Coronary artery (tissue), 2 donors: ENCODE data around the gene MRPS23.

ENCODE experiments used
- DNase-seq: peaks from one replicate; pipeline ENCODE4 v3.0.0-alpha.2; 2017; ENCODE audit warnings: low spot score
- H3K27ac ChIP-seq, 2 donors: fragments of 200-600 bp; sonication (generic); one replicate each; pipeline ENCODE4 v1.5.1; 2016 to 2019
- H3K4me3 ChIP-seq: fragments of 200-600 bp; sonication (generic); 2 replicates; pipeline ENCODE4 v1.5.1; 2016; ENCODE audit warnings: mild to moderate bottlenecking, moderate library complexity
- CTCF ChIP-seq: fragments of 200-600 bp; sonication (generic); IDR thresholded peaks from one replicate; pipeline ENCODE4 v1.5.1; 2019; ENCODE audit warnings: antibody characterized with exemption

Gene MRPS23

GRCh38 chr17:57809879-57810278 lies 40.0 kb downstream of the MRPS23 start:
- Histone ChIP-seq H3K27ac (no peak overlapping the region), H3K4me3 (no peak overlapping the region)
- DNase-seq = no peak
- no peak for TF ChIP-seq CTCF

DNA sequence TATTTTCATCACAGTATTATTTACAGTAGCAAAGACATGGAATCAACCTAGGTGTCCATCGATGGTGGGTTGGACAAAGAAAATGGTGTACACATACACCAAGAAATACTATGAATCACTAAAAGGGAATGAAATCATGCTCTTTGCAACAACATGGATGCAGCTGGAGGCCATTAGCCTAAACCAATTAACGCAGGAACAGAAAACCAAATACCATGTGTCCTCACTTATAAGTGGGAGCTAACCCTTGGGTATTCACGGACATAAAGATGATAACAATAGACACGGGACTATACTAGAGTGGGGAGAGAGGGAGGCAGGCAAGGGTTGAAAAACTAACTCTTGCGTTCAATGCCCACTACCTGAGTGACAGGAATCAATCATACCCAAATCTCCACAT lies 41.0 kb downstream of the MRPS23 start:
- DNase-seq = no peak
- H3K4me3 ChIP-seq = no peak overlapping the region
- TF ChIP-seq CTCF = no peak

DNA sequence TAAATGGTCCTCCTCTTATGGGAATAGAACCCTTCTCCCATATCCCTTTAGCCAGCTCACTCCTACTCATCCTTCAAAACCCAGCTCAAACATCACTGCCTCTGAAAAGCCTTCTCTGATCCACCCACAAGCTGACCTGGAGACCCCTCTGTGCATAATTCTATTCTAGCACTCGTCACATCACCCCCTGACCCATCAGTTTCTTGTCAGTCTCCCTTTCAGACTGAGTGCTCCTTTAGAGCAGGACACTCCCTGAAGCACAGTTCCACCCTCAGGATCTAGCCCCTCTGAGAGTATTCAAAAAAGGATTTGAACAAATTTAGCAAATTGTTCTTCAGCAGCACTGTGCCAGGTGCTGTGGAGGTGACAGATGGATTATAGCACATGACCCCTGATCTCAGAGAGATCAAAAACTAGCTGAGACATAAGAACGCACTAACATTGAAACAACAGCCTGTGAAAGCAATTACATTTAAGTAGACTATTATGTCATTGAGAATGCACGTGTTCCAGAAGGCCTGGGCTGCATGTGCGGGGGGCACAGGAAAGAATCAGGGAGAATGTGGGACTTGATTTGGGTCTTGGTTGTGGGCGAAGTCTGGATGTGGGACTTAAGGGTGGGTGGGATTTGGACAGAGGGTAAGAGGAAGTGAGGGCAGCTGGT lies 43.5 kb downstream of the MRPS23 start:
- no peak for TF ChIP-seq CTCF
- Histone ChIP-seq H3K4me3 (no peak overlapping the region), H3K27ac (no peak overlapping the region)
- DNase-seq = no peak

More for the DNA sequence above, 41.0 kb downstream of the MRPS23 start:
- no peak overlapping the region for H3K27ac ChIP-seq

DNA sequence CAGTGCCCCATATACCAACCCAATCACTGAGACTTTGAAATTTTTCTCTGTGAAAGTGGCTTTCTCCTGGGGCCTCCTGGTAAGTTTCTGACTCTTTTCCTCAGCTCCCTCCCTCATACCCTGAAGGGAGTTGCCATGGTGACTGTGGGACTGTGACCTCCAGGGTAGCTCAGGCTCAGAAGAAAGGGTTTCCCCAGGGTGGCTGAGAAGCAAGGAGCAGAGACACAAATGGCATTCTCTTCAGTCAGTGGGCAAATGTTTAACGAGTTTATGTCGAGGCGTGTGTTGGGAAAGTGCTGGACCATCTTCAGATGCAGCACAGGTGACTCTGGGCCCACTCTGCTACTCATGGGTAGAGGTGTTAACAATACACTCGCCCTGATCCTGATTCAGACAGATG lies 46.8 kb downstream of the MRPS23 start:
- no peak for TF ChIP-seq CTCF
- no peak for DNase-seq
- no peak overlapping the region for H3K4me3 ChIP-seq
- no peak overlapping the region for H3K27ac ChIP-seq

- no peak for DNase-seq
- no peak for TF ChIP-seq CTCF
- Histone ChIP-seq H3K4me3 (no peak overlapping the region), H3K27ac (no peak overlapping the region)
These were observed 48.7 kb downstream of the MRPS23 start for GRCh38 chr17:57801044-57801711.

- no peak for DNase-seq
- TF ChIP-seq CTCF = no peak
- Histone ChIP-seq H3K4me3 (no peak overlapping the region), H3K27ac (no peak overlapping the region)
These were observed 55.0 kb downstream of the MRPS23 start for GRCh38 chr17:57794841-57795240.

GRCh38 chr17:57788725-57789124 lies 61.1 kb downstream of the MRPS23 start:
- H3K4me3 ChIP-seq = no peak overlapping the region
- no peak for DNase-seq
- H3K27ac ChIP-seq = no peak overlapping the region
- no peak for TF ChIP-seq CTCF
